ENCODE results near the gene ETS2. TPM values are rescaled to one million over a fixed set of nuclear protein-coding genes. Genes with fewer than 3 reads are reported as not detected.

ETS2 gene
- total and polyA plus RNA-seq, 2 experiments from 2014 or later, result 19.5 to 36.8 TPM

- Histone ChIP-seq H3K4me2 (no peak overlapping the region), H4K20me1 (replicated peaks; ENCODE audit: insufficient read depth) (no peaks in the 10 kb centered on the region), H3K27ac (ENCODE audit: low read depth) (no peak overlapping the region), H3K9me2 (ENCODE audit: insufficient read depth) (0 out of 2 replicates have a peak, but pooled peaks cover 4% of the 10 kb centered on the region), H3K79me2 (replicated peaks; ENCODE audit: insufficient read depth) (no peaks in the 10 kb centered on the region), H3K4me1 (ENCODE audit: insufficient read depth) (no peaks in the 10 kb centered on the region), H3F3A (replicated peaks; ENCODE audit: low read depth) (no peaks in the 10 kb centered on the region), H2AFZ (no peak overlapping the region), H3K36me3 (ENCODE audit: insufficient read depth) (no peaks in the 10 kb centered on the region), H3K27me3 (ENCODE audit: insufficient read depth) (no peaks in the 10 kb centered on the region), H3K4me3 (no peak overlapping the region)
- ATAC-seq (no peak), DNase-seq (ENCODE audit: low spot score) (no peak)
- Mint-ChIP-seq H3K27me3 (ENCODE audit: insufficient read depth, low read depth, poor library complexity) (no peaks in the 10 kb centered on the region), H3K4me1 (no peaks in the 10 kb centered on the region; the same call in 2 of the 3 replicates), H3K27ac (no peak overlapping the region), H3K9me3 (no peaks in the 10 kb centered on the region; the same call in 2 of the 3 replicates), H3K4me3 (no peak overlapping the region), H3K36me3 (ENCODE audit: low read depth) (no peaks in the 10 kb centered on the region)
- no peak for TF ChIP-seq STAT1 (IDR thresholded peaks at IDR 0.05; ENCODE audit: unreplicated experiment)
- no peak for TF ChIP-seq ZNF114 (CRISPR knock-in tag; IDR thresholded peaks at IDR 0.05)
- no peak for TF ChIP-seq CTCF (conservative IDR thresholded peaks at IDR 0.05; ENCODE audit: low read depth in 2 of 2)
Measured at GRCh38 chr21:38858026-38858811, 52.5 kb downstream of the ETS2 start.

DNA sequence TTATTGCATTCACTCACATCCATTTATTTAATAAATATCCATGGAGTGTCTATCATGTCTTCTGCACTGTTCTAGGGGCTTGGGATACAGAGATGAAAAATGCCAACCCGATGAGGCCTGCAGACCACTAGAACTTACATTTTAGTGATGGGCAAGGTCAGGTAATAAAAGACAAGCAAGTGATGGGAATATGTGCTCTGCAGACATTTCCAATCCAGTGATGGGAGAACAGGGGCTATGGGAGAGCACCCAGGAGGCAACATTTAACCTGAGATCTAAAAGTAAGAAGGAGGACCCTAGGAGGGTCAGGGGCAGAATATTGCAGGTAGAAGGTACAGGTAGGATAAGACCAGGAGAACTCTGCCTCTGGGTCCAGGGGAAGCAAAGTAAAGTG lies 53.1 kb downstream of the ETS2 start:
- DNase-seq (ENCODE audit: low spot score), result no peak
- Histone ChIP-seq H3K27ac (ENCODE audit: low read depth) (no peak overlapping the region), H3K4me3 (no peak overlapping the region), H4K20me1 (replicated peaks; ENCODE audit: insufficient read depth) (no peaks in the 10 kb centered on the region), H3K9me2 (ENCODE audit: insufficient read depth) (0 out of 2 replicates have a peak, but pooled peaks cover 4% of the 10 kb centered on the region), H3K4me2 (no peak overlapping the region), H3K27me3 (ENCODE audit: insufficient read depth) (no peaks in the 10 kb centered on the region), H3K4me1 (ENCODE audit: insufficient read depth) (no peaks in the 10 kb centered on the region), H3K36me3 (ENCODE audit: insufficient read depth) (no peaks in the 10 kb centered on the region), H2AFZ (no peak overlapping the region), H3F3A (replicated peaks; ENCODE audit: low read depth) (no peaks in the 10 kb centered on the region), H3K79me2 (replicated peaks; ENCODE audit: insufficient read depth) (no peaks in the 10 kb centered on the region)
- Mint-ChIP-seq H3K27me3 (ENCODE audit: insufficient read depth, low read depth, poor library complexity) (no peaks in the 10 kb centered on the region), H3K4me1 (no peaks in the 10 kb centered on the region; the same call in 2 of the 3 replicates), H3K4me3 (no peak overlapping the region), H3K27ac (no peak overlapping the region), H3K36me3 (ENCODE audit: low read depth) (no peaks in the 10 kb centered on the region), H3K9me3 (no peaks in the 10 kb centered on the region; the same call in 2 of the 3 replicates)
- no peak for ATAC-seq
- no peak for TF ChIP-seq NANOG (IDR thresholded peaks at IDR 0.05; ENCODE audit: borderline replicate concordance)
- TF ChIP-seq, protein P1, sequence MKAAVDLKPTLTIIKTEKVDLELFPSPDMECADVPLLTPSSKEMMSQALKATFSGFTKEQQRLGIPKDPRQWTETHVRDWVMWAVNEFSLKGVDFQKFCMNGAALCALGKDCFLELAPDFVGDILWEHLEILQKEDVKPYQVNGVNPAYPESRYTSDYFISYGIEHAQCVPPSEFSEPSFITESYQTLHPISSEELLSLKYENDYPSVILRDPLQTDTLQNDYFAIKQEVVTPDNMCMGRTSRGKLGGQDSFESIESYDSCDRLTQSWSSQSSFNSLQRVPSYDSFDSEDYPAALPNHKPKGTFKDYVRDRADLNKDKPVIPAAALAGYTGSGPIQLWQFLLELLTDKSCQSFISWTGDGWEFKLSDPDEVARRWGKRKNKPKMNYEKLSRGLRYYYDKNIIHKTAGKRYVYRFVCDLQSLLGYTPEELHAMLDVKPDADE (IDR thresholded peaks at IDR 0.05), result no peak
- TF ChIP-seq ZNF114 (CRISPR knock-in tag; IDR thresholded peaks at IDR 0.05), result no peak
- no peak for TF ChIP-seq STAT1 (IDR thresholded peaks at IDR 0.05; ENCODE audit: unreplicated experiment)
- no peak for TF ChIP-seq EZH2phosphoT487 (IDR thresholded peaks at IDR 0.05; ENCODE audit: unreplicated experiment)
- TF ChIP-seq CTCF (conservative IDR thresholded peaks at IDR 0.05; ENCODE audit: low read depth in 2 of 2), result no peak
- no peak for TF ChIP-seq EZH2 (IDR thresholded peaks at IDR 0.05; ENCODE audit: low read depth, unreplicated experiment)
- TF ChIP-seq POLR2AphosphoS5 (IDR thresholded peaks at IDR 0.05; ENCODE audit: low read depth), result no peak
- TF ChIP-seq, protein P2, sequence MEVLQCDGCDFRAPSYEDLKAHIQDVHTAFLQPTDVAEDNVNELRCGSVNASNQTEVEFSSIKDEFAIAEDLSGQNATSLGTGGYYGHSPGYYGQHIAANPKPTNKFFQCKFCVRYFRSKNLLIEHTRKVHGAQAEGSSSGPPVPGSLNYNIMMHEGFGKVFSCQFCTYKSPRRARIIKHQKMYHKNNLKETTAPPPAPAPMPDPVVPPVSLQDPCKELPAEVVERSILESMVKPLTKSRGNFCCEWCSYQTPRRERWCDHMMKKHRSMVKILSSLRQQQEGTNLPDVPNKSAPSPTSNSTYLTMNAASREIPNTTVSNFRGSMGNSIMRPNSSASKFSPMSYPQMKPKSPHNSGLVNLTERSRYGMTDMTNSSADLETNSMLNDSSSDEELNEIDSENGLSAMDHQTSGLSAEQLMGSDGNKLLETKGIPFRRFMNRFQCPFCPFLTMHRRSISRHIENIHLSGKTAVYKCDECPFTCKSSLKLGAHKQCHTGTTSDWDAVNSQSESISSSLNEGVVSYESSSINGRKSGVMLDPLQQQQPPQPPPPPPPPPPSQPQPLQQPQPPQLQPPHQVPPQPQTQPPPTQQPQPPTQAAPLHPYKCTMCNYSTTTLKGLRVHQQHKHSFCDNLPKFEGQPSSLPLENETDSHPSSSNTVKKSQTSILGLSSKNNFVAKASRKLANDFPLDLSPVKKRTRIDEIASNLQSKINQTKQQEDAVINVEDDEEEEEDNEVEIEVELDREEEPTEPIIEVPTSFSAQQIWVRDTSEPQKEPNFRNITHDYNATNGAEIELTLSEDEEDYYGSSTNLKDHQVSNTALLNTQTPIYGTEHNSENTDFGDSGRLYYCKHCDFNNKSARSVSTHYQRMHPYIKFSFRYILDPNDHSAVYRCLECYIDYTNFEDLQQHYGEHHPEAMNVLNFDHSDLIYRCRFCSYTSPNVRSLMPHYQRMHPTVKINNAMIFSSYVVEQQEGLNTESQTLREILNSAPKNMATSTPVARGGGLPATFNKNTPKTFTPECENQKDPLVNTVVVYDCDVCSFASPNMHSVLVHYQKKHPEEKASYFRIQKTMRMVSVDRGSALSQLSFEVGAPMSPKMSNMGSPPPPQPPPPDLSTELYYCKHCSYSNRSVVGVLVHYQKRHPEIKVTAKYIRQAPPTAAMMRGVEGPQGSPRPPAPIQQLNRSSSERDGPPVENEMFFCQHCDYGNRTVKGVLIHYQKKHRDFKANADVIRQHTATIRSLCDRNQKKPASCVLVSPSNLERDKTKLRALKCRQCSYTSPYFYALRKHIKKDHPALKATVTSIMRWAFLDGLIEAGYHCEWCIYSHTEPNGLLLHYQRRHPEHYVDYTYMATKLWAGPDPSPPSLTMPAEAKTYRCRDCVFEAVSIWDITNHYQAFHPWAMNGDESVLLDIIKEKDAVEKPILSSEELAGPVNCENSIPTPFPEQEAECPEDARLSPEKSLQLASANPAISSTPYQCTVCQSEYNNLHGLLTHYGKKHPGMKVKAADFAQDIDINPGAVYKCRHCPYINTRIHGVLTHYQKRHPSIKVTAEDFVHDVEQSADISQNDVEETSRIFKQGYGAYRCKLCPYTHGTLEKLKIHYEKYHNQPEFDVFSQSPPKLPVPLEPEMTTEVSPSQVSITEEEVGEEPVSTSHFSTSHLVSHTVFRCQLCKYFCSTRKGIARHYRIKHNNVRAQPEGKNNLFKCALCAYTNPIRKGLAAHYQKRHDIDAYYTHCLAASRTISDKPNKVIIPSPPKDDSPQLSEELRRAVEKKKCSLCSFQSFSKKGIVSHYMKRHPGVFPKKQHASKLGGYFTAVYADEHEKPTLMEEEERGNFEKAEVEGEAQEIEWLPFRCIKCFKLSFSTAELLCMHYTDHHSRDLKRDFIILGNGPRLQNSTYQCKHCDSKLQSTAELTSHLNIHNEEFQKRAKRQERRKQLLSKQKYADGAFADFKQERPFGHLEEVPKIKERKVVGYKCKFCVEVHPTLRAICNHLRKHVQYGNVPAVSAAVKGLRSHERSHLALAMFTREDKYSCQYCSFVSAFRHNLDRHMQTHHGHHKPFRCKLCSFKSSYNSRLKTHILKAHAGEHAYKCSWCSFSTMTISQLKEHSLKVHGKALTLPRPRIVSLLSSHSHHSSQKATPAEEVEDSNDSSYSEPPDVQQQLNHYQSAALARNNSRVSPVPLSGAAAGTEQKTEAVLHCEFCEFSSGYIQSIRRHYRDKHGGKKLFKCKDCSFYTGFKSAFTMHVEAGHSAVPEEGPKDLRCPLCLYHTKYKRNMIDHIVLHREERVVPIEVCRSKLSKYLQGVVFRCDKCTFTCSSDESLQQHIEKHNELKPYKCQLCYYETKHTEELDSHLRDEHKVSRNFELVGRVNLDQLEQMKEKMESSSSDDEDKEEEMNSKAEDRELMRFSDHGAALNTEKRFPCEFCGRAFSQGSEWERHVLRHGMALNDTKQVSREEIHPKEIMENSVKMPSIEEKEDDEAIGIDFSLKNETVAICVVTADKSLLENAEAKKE (CRISPR knock-in tag; IDR thresholded peaks at IDR 0.05), result no peak

Data from GM23338 (cell line).